ENCODE measurements around the gene KNDC1.

- TF ChIP-seq CTCF (tag by site-specific recombination; IDR thresholded peaks at IDR 0.05) (no peak), HOXA7 (CRISPR knock-in tag; IDR thresholded peaks at IDR 0.05; ENCODE audit: borderline replicate concordance) (no peak), KLF1 (tag by site-specific recombination; IDR thresholded peaks at IDR 0.05) (no peak), ZBTB1 (tag by site-specific recombination; IDR thresholded peaks at IDR 0.05) (no peak), ZEB2 (tag by site-specific recombination; IDR thresholded peaks at IDR 0.05) (no peak), PRDM10 (tag by site-specific recombination; IDR thresholded peaks at IDR 0.05) (no peak), SETDB1 (IDR thresholded peaks at IDR 0.05; ENCODE audit: insufficient read length, low read length) (no peak), ZNF335 (tag by site-specific recombination; conservative IDR thresholded peaks at IDR 0.05) (no peak), ZNF555 (tag by site-specific recombination; conservative IDR thresholded peaks at IDR 0.05) (no peak)
Measured at GRCh38 chr10:133164816-133165555, 5.0 kb downstream of the KNDC1 start.
